ENCODE data around the gene DSTN. TPM values are rescaled to one million over a fixed set of nuclear protein-coding genes. Genes with fewer than 3 reads are reported as not detected.

The DSTN gene
- total and polyA plus RNA-seq, 8 donors, result 334 to 1,254 (median 577) TPM

GRCh38 chr20:17611290-17611539, 41.3 kb downstream of the DSTN start:
- peaks cover 58 to 99% (median 81%) of the 10 kb centered on the region in 4 donors for H3K4me1 ChIP-seq
- no peak for DNase-seq
- 20 to 53% (median 26%) methylated on average over 5 to 6 of the region's 6 CpGs for WGBS, 5 donors
- peak in 1 of 7 experiments; percentile 51 for TF ChIP-seq CTCF (IDR thresholded peaks at IDR 0.05)
- TF ChIP-seq POLR2AphosphoS5 (IDR thresholded peaks at IDR 0.05), result no peak
- H3K4me3 ChIP-seq, result no peak overlapping the region
- H3K27me3 ChIP-seq, result no peaks in the 10 kb centered on the region
- H3K36me3 ChIP-seq, result peaks cover 8 to 66% (median 59%) of the 10 kb centered on the region in 4 donors
- peak overlapping the region; percentile 67 to 85 (median 83) for H3K27ac ChIP-seq
- intact Hi-C loops (cut with DNase I; ENCODE audit: low total_unique reads), result no loop called here
- H3K9me3 ChIP-seq, result no peaks in the 10 kb centered on the region

GRCh38 chr20:17611540-17612286, 41.8 kb downstream of the DSTN start:
- DNase-seq, result peak; percentile 72 to 74
- Histone ChIP-seq H3K9me3 (no peaks in the 10 kb centered on the region), H3K4me3 (no peak overlapping the region), H3K4me1 (peaks cover 63 to 99% (median 81%) of the 10 kb centered on the region in 4 donors), H3K27me3 (no peaks in the 10 kb centered on the region), H3K36me3 (peaks cover 13 to 71% (median 59%) of the 10 kb centered on the region in 4 donors), H3K27ac (peak overlapping the region; percentile 67 to 85 (median 83))
- 46 to 54% (median 53%) methylated on average over 19 to 26 of the region's 26 CpGs for WGBS, 5 donors
- TF ChIP-seq EP300 (IDR thresholded peaks at IDR 0.05) (no peak), POLR2A (IDR thresholded peaks at IDR 0.05) (no peak), POLR2AphosphoS5 (IDR thresholded peaks at IDR 0.05) (no peak), CTCF (IDR thresholded peaks at IDR 0.05) (peak in 4 of 7 experiments; percentile 42 to 76 (median 56))
- intact Hi-C loops (cut with DNase I; ENCODE audit: low total_unique reads), result no loop called here

- peak in 1 of 2 donors; percentile 76 for DNase-seq
- H3K27ac ChIP-seq, result peak overlapping the region; percentile 67 to 85 (median 83)
- H3K36me3 ChIP-seq, result peaks cover 20 to 73% (median 58%) of the 10 kb centered on the region in 4 donors
- intact Hi-C loops (cut with DNase I; ENCODE audit: low total_unique reads), result no loop called here
- peaks cover 70 to 99% (median 81%) of the 10 kb centered on the region in 4 donors for H3K4me1 ChIP-seq
- H3K9me3 ChIP-seq, result no peaks in the 10 kb centered on the region
- no peak overlapping the region for H3K4me3 ChIP-seq
- TF ChIP-seq POLR2AphosphoS5 (IDR thresholded peaks at IDR 0.05), result peak in 2 of 3 donors; percentile 32 to 80
- no peak for TF ChIP-seq POLR2A (IDR thresholded peaks at IDR 0.05)
- peak; percentile 92 for TF ChIP-seq EP300 (IDR thresholded peaks at IDR 0.05)
- WGBS, 5 donors, result 23 to 46% (median 39%) methylated on average over 14 to 16 of the region's 16 CpGs
- no peaks in the 10 kb centered on the region for H3K27me3 ChIP-seq
Observed at GRCh38 chr20:17612287-17612991, 42.6 kb downstream of the DSTN start.

DNA sequence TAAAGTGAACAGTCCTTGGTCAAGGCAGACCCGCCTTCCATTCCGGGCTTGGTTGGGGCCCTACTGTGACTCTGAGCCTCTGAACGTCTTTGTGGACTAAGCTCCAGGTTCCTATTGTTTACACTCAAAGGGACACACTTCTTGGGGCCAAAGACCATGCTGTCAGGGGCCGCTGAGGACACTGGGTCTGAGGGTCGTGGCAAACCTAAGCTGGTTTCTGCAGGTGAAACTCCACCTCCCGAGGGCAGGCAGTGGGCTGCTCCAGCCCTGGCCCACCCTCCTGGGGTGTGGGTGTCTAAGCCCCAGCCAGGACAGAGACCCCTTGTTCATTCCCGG, 43.1 kb downstream of the DSTN start:
- H3K4me3 ChIP-seq, result no peak overlapping the region
- no peaks in the 10 kb centered on the region for H3K27me3 ChIP-seq
- no peaks in the 10 kb centered on the region for H3K9me3 ChIP-seq
- DNase-seq, result no peak
- no peak for TF ChIP-seq POLR2A (IDR thresholded peaks at IDR 0.05)
- no peak for TF ChIP-seq EP300 (IDR thresholded peaks at IDR 0.05)
- TF ChIP-seq CTCF (IDR thresholded peaks at IDR 0.05), result no peak
- no peak for TF ChIP-seq POLR2AphosphoS5 (IDR thresholded peaks at IDR 0.05)
- peaks cover 24 to 73% (median 58%) of the 10 kb centered on the region in 4 donors for H3K36me3 ChIP-seq
- 47 to 76% (median 52%) methylated on average over 6 to 7 of the region's 7 CpGs for WGBS, 5 donors
- H3K4me1 ChIP-seq, result peaks cover 75 to 99% (median 84%) of the 10 kb centered on the region in 4 donors
- intact Hi-C loops (cut with DNase I; ENCODE audit: low total_unique reads), result no loop called here
- peak overlapping the region; percentile 67 to 85 (median 83) for H3K27ac ChIP-seq

All from stomach (tissue), 9 donors.